GM21447 (cell line): ENCODE data around the gene RXFP1.

Source experiments
- ATAC-seq: cut with Tn5 transposase; IDR thresholded peaks from one replicate; pipeline ENCODE4 v1.9.1; 2021; ENCODE audit not compliant: unreplicated experiment

RXFP1 gene

GRCh38 chr4:158540125-158540907 is 18.6 kb downstream of the RXFP1 start:
- no peak for ATAC-seq

- ATAC-seq = no peak
These were observed 19.8 kb downstream of the RXFP1 start for GRCh38 chr4:158541506-158541905.

- no peak for ATAC-seq
These were observed 21.5 kb downstream of the RXFP1 start for GRCh38 chr4:158543191-158543590.

GRCh38 chr4:158544141-158544540 is 22.5 kb downstream of the RXFP1 start:
- no peak for ATAC-seq

- no peak for ATAC-seq
These were observed 31.7 kb downstream of the RXFP1 start for GRCh38 chr4:158553364-158553763.

GRCh38 chr4:158560284-158560683 is 38.6 kb downstream of the RXFP1 start:
- ATAC-seq = no peak

DNA sequence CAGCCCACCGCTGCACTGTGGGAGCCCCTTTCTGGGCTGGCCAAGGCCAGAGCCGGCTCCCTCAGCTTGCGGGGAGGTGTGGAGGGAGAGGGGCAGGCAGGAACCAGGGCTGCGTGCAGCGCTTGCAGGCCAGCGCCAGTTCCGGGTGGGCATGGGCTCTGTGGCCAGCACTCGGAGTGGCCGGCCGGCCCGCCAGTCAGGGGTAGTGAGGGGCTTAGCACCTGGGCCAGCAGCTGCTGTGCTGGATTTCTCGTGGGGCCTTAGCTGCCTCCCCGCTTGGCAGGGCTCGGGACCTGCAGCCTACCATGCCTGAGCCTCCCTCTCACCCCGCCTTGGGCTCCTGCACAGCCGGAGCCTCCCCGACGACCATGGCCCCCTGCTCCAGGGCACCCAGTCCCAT is 45.2 kb downstream of the RXFP1 start:
- ATAC-seq = no peak

- no peak for ATAC-seq
These were observed 50.1 kb downstream of the RXFP1 start for GRCh38 chr4:158571736-158572135.

GRCh38 chr4:158572608-158573007 is 50.9 kb downstream of the RXFP1 start:
- ATAC-seq = no peak

- no peak for ATAC-seq
These were observed 56.8 kb downstream of the RXFP1 start for GRCh38 chr4:158578476-158578875.

- no peak for ATAC-seq
These were observed 58.4 kb downstream of the RXFP1 start for GRCh38 chr4:158580064-158580463.

- ATAC-seq = no peak
These were observed 59.5 kb downstream of the RXFP1 start for GRCh38 chr4:158581161-158581560.

GRCh38 chr4:158586881-158587280 is 65.2 kb downstream of the RXFP1 start:
- ATAC-seq = no peak

DNA sequence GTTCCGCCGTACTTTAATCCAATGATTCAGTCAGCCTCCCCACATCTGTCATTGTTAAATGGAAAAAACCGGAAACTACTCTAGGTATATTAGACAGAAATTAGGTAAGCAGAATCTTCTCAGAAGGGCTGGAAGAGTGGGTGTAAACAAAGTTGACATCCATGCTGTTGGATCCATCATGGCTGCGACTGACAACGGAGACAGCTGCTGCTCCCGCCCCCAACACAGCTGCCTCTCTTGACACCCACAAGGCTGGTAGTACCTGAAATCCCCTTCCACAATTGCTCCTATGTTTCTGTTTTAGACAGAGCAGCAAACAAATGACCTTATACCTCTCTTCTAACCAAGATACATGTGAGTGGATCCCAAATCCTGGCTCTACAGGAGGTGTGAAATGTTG is 66.6 kb downstream of the RXFP1 start:
- no peak for ATAC-seq

- ATAC-seq = no peak
These were observed 67.1 kb downstream of the RXFP1 start for GRCh38 chr4:158588777-158589176.

DNA sequence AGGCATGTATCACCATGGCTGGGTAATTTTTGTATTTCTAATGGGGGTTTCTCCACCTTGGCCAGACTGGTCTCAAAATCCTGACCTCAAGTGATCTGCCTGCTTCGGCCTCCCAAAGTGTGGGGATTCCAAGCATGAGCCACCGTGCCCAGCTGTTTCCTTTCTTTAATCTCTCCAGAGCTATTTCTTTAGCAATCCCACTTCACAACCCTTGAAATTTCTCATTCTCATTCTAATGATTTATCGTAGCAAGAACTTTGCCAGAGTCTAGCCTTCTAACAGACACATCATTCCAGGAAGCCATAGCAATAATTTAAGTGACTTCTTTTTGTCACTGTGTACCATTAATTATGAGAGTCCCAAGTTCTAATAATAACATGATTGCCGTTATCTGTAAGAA is 68.6 kb downstream of the RXFP1 start:
- ATAC-seq = no peak

GRCh38 chr4:158590824-158591223 is 69.1 kb downstream of the RXFP1 start:
- no peak for ATAC-seq

GRCh38 chr4:158597879-158598596 is 76.4 kb downstream of the RXFP1 start:
- ATAC-seq = no peak

GRCh38 chr4:158599150-158599549 is 77.5 kb downstream of the RXFP1 start:
- ATAC-seq = no peak

DNA sequence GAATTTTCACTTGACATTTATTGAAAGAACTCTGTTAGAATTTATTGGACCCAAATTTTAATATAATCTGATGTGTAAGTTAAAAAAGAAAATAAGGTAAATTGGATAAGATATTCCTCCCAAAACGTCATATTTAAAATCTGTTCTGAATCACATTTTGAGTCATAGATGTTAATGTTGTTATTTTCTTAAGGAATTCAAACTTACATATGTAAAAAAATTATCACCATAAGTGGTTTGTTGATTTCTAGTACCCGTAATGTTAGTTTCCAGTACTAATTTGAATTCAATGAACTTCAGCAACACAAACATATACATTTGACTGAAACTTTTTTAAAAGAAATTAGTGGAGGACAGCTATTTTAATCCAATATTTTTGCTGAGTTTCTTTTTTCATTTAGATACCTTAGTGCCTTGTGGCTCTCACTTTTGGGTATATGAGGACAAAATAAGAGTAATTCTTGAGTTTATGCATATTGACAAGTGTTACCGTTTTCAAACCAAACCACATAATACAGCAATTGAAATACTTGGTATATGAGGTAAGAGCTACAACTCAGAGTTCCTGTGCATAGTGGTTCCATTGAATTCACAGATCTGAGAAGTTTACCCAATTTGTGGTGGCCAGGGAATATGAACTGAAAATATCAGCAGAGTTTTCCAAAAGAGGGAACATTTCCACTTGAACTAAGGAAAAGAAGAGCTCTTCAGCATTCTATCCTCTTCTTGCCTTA is 78.2 kb downstream of the RXFP1 start:
- ATAC-seq = no peak

DNA sequence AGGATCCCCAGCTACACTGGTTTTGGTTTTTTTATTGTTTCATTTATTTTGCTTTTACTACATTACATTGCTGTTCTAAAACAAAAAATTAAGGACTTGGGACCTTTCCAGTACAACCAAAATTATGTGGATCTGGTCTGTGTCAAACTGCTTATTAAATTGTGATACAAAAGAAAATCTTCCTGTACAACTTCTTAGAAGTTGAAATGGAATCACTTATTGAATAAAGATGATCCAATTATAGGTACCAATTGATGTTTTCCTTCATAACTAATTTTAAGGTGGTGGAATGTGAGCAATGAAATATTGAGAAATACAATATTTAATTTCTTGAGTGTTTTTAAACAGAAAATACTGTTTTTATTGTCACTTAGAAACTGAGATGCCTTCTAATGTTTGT is 82.7 kb downstream of the RXFP1 start:
- ATAC-seq = no peak

GRCh38 chr4:158605393-158605792 is 83.7 kb downstream of the RXFP1 start:
- ATAC-seq = no peak
